Smooth muscle cell (in vitro differentiated cells): ENCODE results near the gene ARHGAP22. TPM values are rescaled to one million over a fixed set of nuclear protein-coding genes. Genes with fewer than 3 reads are reported as not detected.

Experiments used
- DNase-seq: peaks from one replicate; lab custom pipeline; 2025; ENCODE audit not compliant: unreplicated experiment; lab: John Stamatoyannopoulos, UW
- H2AFZ ChIP-seq: fragments of 200-600 bp; sonication (generic); 2 replicates; pipeline ENCODE4 v1.6.0; 2016; ENCODE audit warnings: antibody characterized with exemption, low read depth, mild to moderate bottlenecking
- H3F3A ChIP-seq: fragments of 200-600 bp; sonication (generic); 2 replicates; pipeline ENCODE4 v1.6.0; 2017; ENCODE audit warnings: antibody characterized with exemption, low read depth
- H3K27ac ChIP-seq: fragments of 200-600 bp; sonication (generic); 2 replicates; pipeline ENCODE4 v1.5.1; 2016; ENCODE audit warnings: low read depth, mild to moderate bottlenecking
- H3K27me3 ChIP-seq: fragments of 200-600 bp; sonication (generic); 2 replicates; pipeline ENCODE4 v1.6.1; 2016; ENCODE audit warnings: low read depth, mild to moderate bottlenecking
- H3K36me3 ChIP-seq: fragments of 200-600 bp; sonication (generic); 2 replicates; pipeline ENCODE4 v1.5.1; 2016; ENCODE audit warnings: low read depth
- H3K4me1 ChIP-seq: fragments of 200-600 bp; sonication (generic); 2 replicates; pipeline ENCODE4 v1.5.1; 2016; ENCODE audit warnings: low read depth
- H3K4me2 ChIP-seq: fragments of 200-600 bp; sonication (generic); 2 replicates; pipeline ENCODE4 v1.6.0; 2016; ENCODE audit warnings: mild to moderate bottlenecking
- H3K4me3 ChIP-seq: fragments of 200-600 bp; sonication (generic); 2 replicates; pipeline ENCODE4 v1.5.1; 2016; ENCODE audit warnings: mild to moderate bottlenecking
- H3K79me2 ChIP-seq: fragments of 200-600 bp; sonication (generic); 2 replicates; pipeline ENCODE4 v1.6.0; 2016; ENCODE audit warnings: low read depth, mild to moderate bottlenecking
- H3K9ac ChIP-seq: fragments of 200-600 bp; sonication (generic); 2 replicates; pipeline ENCODE4 v1.6.0; 2016; ENCODE audit warnings: low read depth
- H3K9me3 ChIP-seq: fragments of 200-600 bp; sonication (generic); replicated peaks from 2 replicates; pipeline ENCODE4 v1.5.1; 2016; ENCODE audit warnings: low read depth
- H4K20me1 ChIP-seq: fragments of 200-600 bp; sonication (generic); 2 replicates; pipeline ENCODE4 v1.6.0; 2016; ENCODE audit warnings: low read depth
- WGBS: methylation state at CpG from one replicate; pipeline ENCODE4 v1.1.7; 2016; ENCODE audit warnings: low lambda C conversion rate; 5-methylcytosine and 5-hydroxymethylcytosine counted together
- polyA plus RNA-seq: library from polyadenylated mRNA; unstranded; fragments of >200 nt; fragmentation: Nextera tagmentation; extraction: Ambion mirVana; gene quantifications from 2 replicates; pipeline ENCODE4 v1.2.1, GENCODE V29; 2016
- total RNA-seq: library from RNA; depleted of rRNA; stranded (reverse); fragments of >200 nt; gene quantifications from 2 replicates; pipeline ENCODE4 v1.2.3, GENCODE V29; 2014
- TF ChIP-seq, protein P1 (sequence below): fragments of 200-600 bp; sonication (generic); IDR thresholded peaks from 2 replicates; pipeline ENCODE4 v1.5.1; 2017; ENCODE audit warnings: borderline replicate concordance, mild to moderate bottlenecking, antibody characterized with exemption; ENCODE audit not compliant: insufficient read depth, poor library complexity, severe bottlenecking

Gene ARHGAP22
- total and polyA plus RNA-seq, 2 experiments from 2014 or later, result 1.8 to 8.8 TPM

DNA sequence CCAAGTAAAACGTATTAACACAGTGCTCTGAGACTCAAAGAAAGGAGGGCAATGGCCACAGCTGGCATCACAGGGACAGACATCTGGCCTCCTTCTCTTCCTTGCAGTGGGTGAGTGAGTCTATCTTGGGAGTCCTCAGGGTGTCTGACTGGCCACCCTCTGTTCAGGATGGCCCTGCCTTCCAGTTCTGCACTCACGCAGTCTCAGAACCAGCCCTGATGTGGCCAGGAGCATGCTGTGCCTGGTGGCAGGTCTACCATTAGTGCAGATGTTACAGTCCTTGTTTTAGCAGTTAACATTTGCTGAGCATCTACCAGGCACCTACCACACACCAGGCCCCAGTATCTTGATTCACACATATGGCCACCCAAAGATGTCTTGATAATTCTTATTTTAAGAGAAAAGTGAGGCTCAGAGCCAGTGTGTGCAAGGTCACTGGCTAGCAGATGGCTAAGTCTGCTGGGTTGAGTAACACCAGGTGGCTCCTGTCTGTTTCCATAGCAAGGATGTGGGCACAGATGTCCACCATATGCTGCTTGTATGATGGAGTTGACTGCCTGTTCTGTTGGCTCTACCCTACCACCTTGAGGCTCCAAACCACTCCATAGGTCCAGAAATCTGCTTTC lies 23.2 kb upstream of the ARHGAP22 start:
- H3F3A ChIP-seq, result no peaks in the 10 kb centered on the region
- 93% methylated on average over 2 of the region's 2 CpGs for WGBS
- no peaks in the 10 kb centered on the region for H3K27me3 ChIP-seq
- no peak overlapping the region for H3K27ac ChIP-seq
- no peak overlapping the region for H3K9ac ChIP-seq
- H3K9me3 ChIP-seq, result no peaks in the 10 kb centered on the region
- H3K79me2 ChIP-seq, result no peaks in the 10 kb centered on the region
- H3K4me1 ChIP-seq, result no peaks in the 10 kb centered on the region
- no peak for DNase-seq
- no peak overlapping the region for H3K4me3 ChIP-seq
- no peak overlapping the region for H2AFZ ChIP-seq
- no peaks in the 10 kb centered on the region for H3K36me3 ChIP-seq
- no peaks in the 10 kb centered on the region for H4K20me1 ChIP-seq
- no peak overlapping the region for H3K4me2 ChIP-seq
- TF ChIP-seq, protein P1, sequence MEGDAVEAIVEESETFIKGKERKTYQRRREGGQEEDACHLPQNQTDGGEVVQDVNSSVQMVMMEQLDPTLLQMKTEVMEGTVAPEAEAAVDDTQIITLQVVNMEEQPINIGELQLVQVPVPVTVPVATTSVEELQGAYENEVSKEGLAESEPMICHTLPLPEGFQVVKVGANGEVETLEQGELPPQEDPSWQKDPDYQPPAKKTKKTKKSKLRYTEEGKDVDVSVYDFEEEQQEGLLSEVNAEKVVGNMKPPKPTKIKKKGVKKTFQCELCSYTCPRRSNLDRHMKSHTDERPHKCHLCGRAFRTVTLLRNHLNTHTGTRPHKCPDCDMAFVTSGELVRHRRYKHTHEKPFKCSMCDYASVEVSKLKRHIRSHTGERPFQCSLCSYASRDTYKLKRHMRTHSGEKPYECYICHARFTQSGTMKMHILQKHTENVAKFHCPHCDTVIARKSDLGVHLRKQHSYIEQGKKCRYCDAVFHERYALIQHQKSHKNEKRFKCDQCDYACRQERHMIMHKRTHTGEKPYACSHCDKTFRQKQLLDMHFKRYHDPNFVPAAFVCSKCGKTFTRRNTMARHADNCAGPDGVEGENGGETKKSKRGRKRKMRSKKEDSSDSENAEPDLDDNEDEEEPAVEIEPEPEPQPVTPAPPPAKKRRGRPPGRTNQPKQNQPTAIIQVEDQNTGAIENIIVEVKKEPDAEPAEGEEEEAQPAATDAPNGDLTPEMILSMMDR, result no peak

DNA sequence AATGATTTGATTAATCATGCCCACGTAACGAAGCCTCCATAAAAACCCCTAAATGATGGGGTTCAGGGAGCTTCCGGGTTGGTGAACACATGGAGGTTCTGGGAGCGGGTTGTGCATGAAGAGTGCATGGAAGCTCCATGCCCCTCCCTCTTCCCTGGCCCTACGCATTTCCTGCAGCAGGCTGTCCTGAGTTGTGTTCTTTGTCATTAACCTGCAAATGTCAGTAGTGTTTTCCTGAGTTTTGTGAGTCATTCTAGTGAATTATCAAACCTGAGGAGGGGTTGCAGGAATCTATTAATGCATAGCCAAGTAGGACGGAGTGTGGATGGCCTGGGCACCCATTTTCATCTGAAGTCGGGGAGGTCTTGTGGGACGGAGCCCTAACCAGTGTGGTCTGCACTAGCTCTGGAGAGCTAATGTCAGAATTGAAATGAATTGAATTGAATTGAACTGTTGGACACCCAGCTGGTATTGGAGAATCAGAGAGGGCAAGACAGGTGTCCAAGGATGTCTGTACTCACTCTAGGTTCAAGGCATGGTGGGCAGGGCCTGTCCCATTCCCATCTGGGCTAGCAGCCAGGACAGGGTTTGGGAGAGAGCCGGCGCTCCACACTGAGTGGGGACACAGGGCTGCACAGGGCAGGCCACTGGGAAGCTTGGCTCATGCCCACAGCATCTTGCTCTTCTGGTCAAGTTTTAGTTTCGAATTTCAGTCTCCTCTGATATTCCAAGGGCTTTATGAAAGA lies 22.3 kb upstream of the ARHGAP22 start:
- no peaks in the 10 kb centered on the region for H3K79me2 ChIP-seq
- H4K20me1 ChIP-seq, result no peaks in the 10 kb centered on the region
- H3K9me3 ChIP-seq, result no peaks in the 10 kb centered on the region
- H3K36me3 ChIP-seq, result no peaks in the 10 kb centered on the region
- H3F3A ChIP-seq, result no peaks in the 10 kb centered on the region
- TF ChIP-seq, protein P1, result no peak
- H3K4me3 ChIP-seq, result no peak overlapping the region
- no peaks in the 10 kb centered on the region for H3K4me1 ChIP-seq
- H3K27me3 ChIP-seq, result no peaks in the 10 kb centered on the region
- H3K9ac ChIP-seq, result no peak overlapping the region
- WGBS, result 90% methylated on average over 11 of the region's 11 CpGs
- no peak overlapping the region for H3K4me2 ChIP-seq
- DNase-seq, result no peak
- no peak overlapping the region for H3K27ac ChIP-seq
- no peak overlapping the region for H2AFZ ChIP-seq

DNA sequence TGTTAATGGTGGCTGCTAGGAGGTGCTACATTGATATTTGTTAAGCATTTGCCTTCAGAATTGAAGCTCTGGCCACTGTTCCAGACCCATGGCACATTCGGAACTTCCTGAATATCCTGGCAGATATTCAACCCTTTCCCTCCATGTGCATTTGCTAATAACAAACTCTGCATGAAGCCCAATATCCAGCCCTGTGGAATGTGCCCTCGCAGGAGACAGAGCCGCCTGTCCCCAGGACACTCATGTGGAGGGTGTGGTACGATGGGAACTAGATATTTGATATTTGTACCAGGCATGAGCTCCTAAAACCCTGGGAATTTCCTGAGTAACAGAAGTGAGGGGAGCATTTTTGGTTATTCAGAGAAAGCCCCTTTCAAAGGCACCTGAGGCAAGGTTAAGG lies 21.6 kb upstream of the ARHGAP22 start:
- 93% methylated on average over 4 of the region's 4 CpGs for WGBS
- Histone ChIP-seq H3F3A (no peaks in the 10 kb centered on the region), H3K36me3 (no peaks in the 10 kb centered on the region), H3K9ac (no peak overlapping the region), H3K27me3 (no peaks in the 10 kb centered on the region), H3K4me2 (no peak overlapping the region), H3K4me3 (no peak overlapping the region), H2AFZ (no peak overlapping the region), H3K4me1 (no peaks in the 10 kb centered on the region), H3K27ac (no peak overlapping the region), H3K79me2 (no peaks in the 10 kb centered on the region), H4K20me1 (no peaks in the 10 kb centered on the region), H3K9me3 (no peaks in the 10 kb centered on the region)
- TF ChIP-seq, protein P1, result no peak
- DNase-seq, result no peak

DNA sequence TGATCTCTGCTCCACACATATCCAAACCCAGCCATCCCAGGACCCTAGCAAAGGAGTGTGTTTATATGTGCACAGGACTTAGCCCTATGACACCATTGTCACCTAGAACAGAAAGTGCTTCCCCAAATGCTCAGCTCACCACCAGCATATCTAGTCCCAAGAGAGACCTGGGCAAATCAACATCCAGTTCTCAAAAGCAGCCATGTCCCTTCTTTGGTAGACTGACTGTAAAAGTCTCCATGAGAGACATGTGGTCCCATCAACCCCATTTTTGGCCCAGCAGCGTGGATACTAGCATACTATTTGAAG lies 20.9 kb upstream of the ARHGAP22 start:
- 92% methylated on average over 1 of the region's 1 CpG for WGBS
- TF ChIP-seq, protein P1, result no peak
- no peaks in the 10 kb centered on the region for H3F3A ChIP-seq
- no peak overlapping the region for H3K4me3 ChIP-seq
- H3K27ac ChIP-seq, result no peak overlapping the region
- no peaks in the 10 kb centered on the region for H4K20me1 ChIP-seq
- DNase-seq, result no peak
- no peak overlapping the region for H3K4me2 ChIP-seq
- H3K79me2 ChIP-seq, result no peaks in the 10 kb centered on the region
- H3K36me3 ChIP-seq, result no peaks in the 10 kb centered on the region
- no peaks in the 10 kb centered on the region for H3K4me1 ChIP-seq
- H3K9me3 ChIP-seq, result no peaks in the 10 kb centered on the region
- H2AFZ ChIP-seq, result no peak overlapping the region
- H3K27me3 ChIP-seq, result no peaks in the 10 kb centered on the region
- no peak overlapping the region for H3K9ac ChIP-seq
